Endodermal cell (in vitro differentiated cells): ENCODE results near the gene NCKAP5. TPM values are rescaled to one million over a fixed set of nuclear protein-coding genes. Genes with fewer than 3 reads are reported as not detected.

Experiments
- DNase-seq: peaks from one replicate; pipeline ENCODE4 v3.0.0-alpha.2; 2017
- H3K27ac ChIP-seq: 2 replicates; pipeline ENCODE4 v1.5.1; 2013; ENCODE audit warnings: mild to moderate bottlenecking, low read depth, low read length, moderate library complexity
- H3K27me3 ChIP-seq: 2 replicates; pipeline ENCODE4 v1.6.1; 2013; ENCODE audit warnings: mild to moderate bottlenecking, low read length, moderate library complexity; ENCODE audit not compliant: insufficient read depth, control insufficient read depth, poor library complexity, severe bottlenecking
- H3K36me3 ChIP-seq: 2 replicates; pipeline ENCODE4 v1.7.0; 2013; ENCODE audit warnings: mild to moderate bottlenecking, low read length, moderate library complexity; ENCODE audit not compliant: control insufficient read depth, insufficient read depth
- H3K4me1 ChIP-seq: one replicate; pipeline ENCODE4 v1.7.0; 2013; ENCODE audit warnings: low read length; ENCODE audit not compliant: control insufficient read depth, insufficient read depth
- H3K4me3 ChIP-seq: 2 replicates; pipeline ENCODE4 v1.5.1; 2013; ENCODE audit warnings: mild to moderate bottlenecking, low read length, moderate library complexity
- H3K9ac ChIP-seq: 2 replicates; pipeline ENCODE4 v1.6.1; 2013; ENCODE audit warnings: mild to moderate bottlenecking, low read length, moderate library complexity; ENCODE audit not compliant: poor library complexity, severe bottlenecking; ENCODE audit errors: extremely low read depth
- H3K9me3 ChIP-seq: 2 replicates; pipeline ENCODE4 v1.6.1; 2013; ENCODE audit warnings: mild to moderate bottlenecking, low read length, moderate library complexity; ENCODE audit not compliant: control insufficient read depth
- H3K27ac Mint-ChIP-seq: 2 replicates; pipeline ENCODE4 v1.8.0; 2020; ENCODE audit warnings: mixed read lengths
- H3K27me3 Mint-ChIP-seq: 2 replicates; pipeline ENCODE4 v1.8.0; 2021; ENCODE audit warnings: mild to moderate bottlenecking, mixed read lengths; ENCODE audit not compliant: insufficient read depth
- H3K36me3 Mint-ChIP-seq: 2 replicates; pipeline ENCODE4 v1.8.0; 2020; ENCODE audit warnings: low read depth, mixed read lengths
- H3K4me1 Mint-ChIP-seq: 2 replicates; pipeline ENCODE4 v1.8.0; 2020; ENCODE audit warnings: mixed read lengths
- H3K4me3 Mint-ChIP-seq: 2 replicates; pipeline ENCODE4 v1.8.0; 2020; ENCODE audit warnings: mild to moderate bottlenecking, moderate library complexity, mixed read lengths
- H3K9me3 Mint-ChIP-seq: 2 replicates; pipeline ENCODE4 v1.8.0; 2020; ENCODE audit warnings: mild to moderate bottlenecking, mixed read lengths
- WGBS, 2 experiments: methylation state at CpG; one replicate each; pipeline versions ENCODE4 v1.1.5 to v1.1.7; 2013; ENCODE audit warnings: missing lambda C conversion rate in 2 of 2, mixed read lengths in 1 of 2; ENCODE audit not compliant: insufficient coverage in 1 of 2, insufficient read length in 1 of 2; 5-methylcytosine and 5-hydroxymethylcytosine counted together
- total RNA-seq, 2 donors: library from RNA; stranded (reverse); fragmentation: NEBNext Ultra II Directional in 1 of 2; extraction: Animal tissue kit (Norgen Biotek cat#: 25700) in 1 of 2; gene quantifications; 2 replicates in 1 of 2; 3 replicates in 1 of 2; pipeline ENCODE4 v1.2.1, GENCODE V29; 2021
- TF ChIP-seq, protein P1 (sequence below): fragments of 200-600 bp; sonication (generic); conservative IDR thresholded peaks from 2 replicates; pipeline ENCODE4 v1.5.0; 2021; ENCODE audit warnings: antibody characterized with exemption, mild to moderate bottlenecking

NCKAP5 gene
- total RNA-seq, 2 donors from 2014 or later: 0.58 to 0.92 TPM

GRCh38 chr2:133334923-133335322, 233.3 kb downstream of the NCKAP5 start:
- H3K9me3 ChIP-seq: no peaks in the 10 kb centered on the region
- H3K4me3 Mint-ChIP-seq: no peak overlapping the region
- H3K27me3 ChIP-seq: no peaks in the 10 kb centered on the region
- peaks cover 12% of the 10 kb centered on the region for H3K4me1 Mint-ChIP-seq
- DNase-seq: no peak
- TF ChIP-seq, protein P1, sequence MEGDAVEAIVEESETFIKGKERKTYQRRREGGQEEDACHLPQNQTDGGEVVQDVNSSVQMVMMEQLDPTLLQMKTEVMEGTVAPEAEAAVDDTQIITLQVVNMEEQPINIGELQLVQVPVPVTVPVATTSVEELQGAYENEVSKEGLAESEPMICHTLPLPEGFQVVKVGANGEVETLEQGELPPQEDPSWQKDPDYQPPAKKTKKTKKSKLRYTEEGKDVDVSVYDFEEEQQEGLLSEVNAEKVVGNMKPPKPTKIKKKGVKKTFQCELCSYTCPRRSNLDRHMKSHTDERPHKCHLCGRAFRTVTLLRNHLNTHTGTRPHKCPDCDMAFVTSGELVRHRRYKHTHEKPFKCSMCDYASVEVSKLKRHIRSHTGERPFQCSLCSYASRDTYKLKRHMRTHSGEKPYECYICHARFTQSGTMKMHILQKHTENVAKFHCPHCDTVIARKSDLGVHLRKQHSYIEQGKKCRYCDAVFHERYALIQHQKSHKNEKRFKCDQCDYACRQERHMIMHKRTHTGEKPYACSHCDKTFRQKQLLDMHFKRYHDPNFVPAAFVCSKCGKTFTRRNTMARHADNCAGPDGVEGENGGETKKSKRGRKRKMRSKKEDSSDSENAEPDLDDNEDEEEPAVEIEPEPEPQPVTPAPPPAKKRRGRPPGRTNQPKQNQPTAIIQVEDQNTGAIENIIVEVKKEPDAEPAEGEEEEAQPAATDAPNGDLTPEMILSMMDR: no peak
- peaks cover 7% of the 10 kb centered on the region for H3K4me1 ChIP-seq
- no peak overlapping the region for H3K27ac Mint-ChIP-seq
- 33 to 51% methylated on average over 1 to 3 of the region's 3 CpGs for WGBS, 2 experiments
- no peaks in the 10 kb centered on the region for H3K36me3 Mint-ChIP-seq
- no peaks in the 10 kb centered on the region for H3K36me3 ChIP-seq
- H3K27me3 Mint-ChIP-seq: no peaks in the 10 kb centered on the region
- no peak overlapping the region for H3K27ac ChIP-seq
- H3K4me3 ChIP-seq: no peak overlapping the region
- H3K9me3 Mint-ChIP-seq: no peaks in the 10 kb centered on the region
- H3K9ac ChIP-seq: no peak overlapping the region

DNA sequence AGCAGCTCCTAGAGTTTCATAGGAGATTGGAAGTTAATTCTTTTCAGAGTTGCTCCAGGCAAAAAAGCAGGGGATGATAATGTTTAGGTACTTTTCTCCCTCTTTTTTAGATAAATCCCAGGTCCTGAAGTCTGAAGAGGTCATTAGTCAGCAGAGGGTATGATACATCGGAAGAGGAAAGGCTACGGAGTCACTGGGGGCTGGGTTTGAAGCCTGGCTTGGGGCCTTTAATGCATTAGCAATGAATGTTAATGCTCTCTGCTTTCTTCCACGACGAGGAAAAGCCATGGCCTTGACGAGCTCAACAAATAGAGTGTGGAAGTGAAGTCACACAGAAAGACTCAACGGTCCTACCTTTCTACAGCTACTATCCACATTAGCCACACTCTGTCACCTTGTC, 235.1 kb downstream of the NCKAP5 start:
- H3K4me3 ChIP-seq: no peak overlapping the region
- no peaks in the 10 kb centered on the region for H3K27me3 Mint-ChIP-seq
- no peak overlapping the region for H3K4me3 Mint-ChIP-seq

GRCh38 chr2:133331436-133331835, 236.8 kb downstream of the NCKAP5 start:
- Mint-ChIP-seq H3K9me3 (no peaks in the 10 kb centered on the region), H3K27me3 (no peaks in the 10 kb centered on the region), H3K4me3 (no peak overlapping the region), H3K36me3 (no peaks in the 10 kb centered on the region), H3K4me1 (peaks cover 11% of the 10 kb centered on the region), H3K27ac (no peak overlapping the region)
- 92 to 93% methylated on average over 6 of the region's 6 CpGs for WGBS, 2 experiments
- Histone ChIP-seq H3K27ac (no peak overlapping the region), H3K4me3 (no peak overlapping the region), H3K9me3 (no peaks in the 10 kb centered on the region), H3K27me3 (no peaks in the 10 kb centered on the region), H3K9ac (no peak overlapping the region), H3K36me3 (no peaks in the 10 kb centered on the region), H3K4me1 (no peaks in the 10 kb centered on the region)
- DNase-seq: no peak
- TF ChIP-seq, protein P1: no peak

More for the DNA sequence above, 235.1 kb downstream of the NCKAP5 start:
- Histone ChIP-seq H3K27ac (no peak overlapping the region), H3K27me3 (no peaks in the 10 kb centered on the region), H3K9me3 (no peaks in the 10 kb centered on the region), H3K9ac (no peak overlapping the region), H3K4me1 (no peaks in the 10 kb centered on the region), H3K36me3 (no peaks in the 10 kb centered on the region)
- DNase-seq: no peak
- Mint-ChIP-seq H3K36me3 (no peaks in the 10 kb centered on the region), H3K27ac (no peak overlapping the region), H3K4me1 (peaks cover 10% of the 10 kb centered on the region), H3K9me3 (no peaks in the 10 kb centered on the region)
- WGBS, 2 experiments: 73 to 86% methylated on average over 4 to 6 of the region's 6 CpGs
- TF ChIP-seq, protein P1: no peak
